Inflammatory macrophage treated with lipopolysaccharide for 1 hour (primary cell): ENCODE results near the gene PSAP.
A peak's percentile ranks its signal among the peaks of the same experiment; 100 is the strongest.

Experiments
- DNase-seq, 2 donors: peaks; one replicate each; pipeline ENCODE4 v3.0.0-alpha.2; 2020 to 2022

The PSAP gene

GRCh38 chr10:71806704-71807556, 44.1 kb downstream of the PSAP start:
- peak in 1 of 2 donors; percentile 4 for DNase-seq

GRCh38 chr10:71805776-71806703, 45.0 kb downstream of the PSAP start:
- DNase-seq = peak; percentile 82

GRCh38 chr10:71804077-71804476, 47.0 kb downstream of the PSAP start:
- DNase-seq = peak in 1 of 2 donors; percentile 48

GRCh38 chr10:71802715-71803488, 48.1 kb downstream of the PSAP start:
- no peak for DNase-seq

- no peak for DNase-seq
Measured at GRCh38 chr10:71802235-71802634, 48.8 kb downstream of the PSAP start.

- DNase-seq = no peak
Measured at GRCh38 chr10:71801361-71801760, 49.7 kb downstream of the PSAP start.

GRCh38 chr10:71799608-71800453, 51.2 kb downstream of the PSAP start:
- peak in 1 of 2 donors; percentile 40 for DNase-seq

GRCh38 chr10:71799112-71799511, 51.9 kb downstream of the PSAP start:
- DNase-seq = no peak

- DNase-seq = no peak
Measured at GRCh38 chr10:71798308-71798624, 52.8 kb downstream of the PSAP start.

GRCh38 chr10:71797533-71798307, 53.3 kb downstream of the PSAP start:
- DNase-seq = peak in 1 of 2 donors; percentile 66

GRCh38 chr10:71796749-71797405, 54.2 kb downstream of the PSAP start:
- DNase-seq = no peak

- no peak for DNase-seq
Measured at GRCh38 chr10:71795248-71795647, 55.8 kb downstream of the PSAP start.

- DNase-seq = no peak
Measured at GRCh38 chr10:71790749-71791440, 60.2 kb downstream of the PSAP start.

GRCh38 chr10:71789871-71790270, 61.2 kb downstream of the PSAP start:
- no peak for DNase-seq

- DNase-seq = no peak
Measured at GRCh38 chr10:71788954-71789353, 62.1 kb downstream of the PSAP start.

GRCh38 chr10:71784679-71785272, 66.3 kb downstream of the PSAP start:
- no peak for DNase-seq

GRCh38 chr10:71783917-71784678, 67.0 kb downstream of the PSAP start:
- no peak for DNase-seq

GRCh38 chr10:71782917-71783490, 68.0 kb downstream of the PSAP start:
- DNase-seq = no peak
